KMS-11 (cell line): ENCODE measurements around the gene HSD17B2.

Experiments
- H2AFZ ChIP-seq: fragments of 200-600 bp; sonication (generic); 2 replicates; pipeline ENCODE4 v1.6.1; 2016; ENCODE audit warnings: antibody characterized with exemption, mixed run types, low read depth
- H3K27ac ChIP-seq: fragments of 200-600 bp; sonication (generic); 2 replicates; pipeline ENCODE4 v1.6.1; 2016; ENCODE audit warnings: mild to moderate bottlenecking, mixed run types
- H3K27me3 ChIP-seq: fragments of 200-600 bp; sonication (generic); 2 replicates; pipeline ENCODE4 v1.6.1; 2017; ENCODE audit warnings: mild to moderate bottlenecking, low read depth, mixed run types, moderate library complexity; ENCODE audit not compliant: insufficient read depth
- H3K36me3 ChIP-seq: fragments of 200-600 bp; sonication (generic); 2 replicates; pipeline ENCODE4 v1.6.1; 2017; ENCODE audit warnings: mild to moderate bottlenecking, mixed run types; ENCODE audit not compliant: insufficient read depth
- H3K4me1 ChIP-seq: fragments of 200-600 bp; sonication (generic); 2 replicates; pipeline ENCODE4 v1.6.1; 2016; ENCODE audit warnings: mild to moderate bottlenecking, low read depth, mixed run types; ENCODE audit not compliant: poor library complexity, severe bottlenecking
- H3K4me2 ChIP-seq: fragments of 200-600 bp; sonication (generic); 2 replicates; pipeline ENCODE4 v1.7.0; 2016; ENCODE audit warnings: mild to moderate bottlenecking, mixed run types
- H3K4me3 ChIP-seq: fragments of 200-600 bp; sonication (generic); IDR thresholded peaks from 2 replicates; pipeline ENCODE4 v1.6.1; 2017; ENCODE audit warnings: low read depth, low read length, mixed read lengths; ENCODE audit not compliant: insufficient read depth
- H3K79me2 ChIP-seq: fragments of 200-600 bp; sonication (generic); 2 replicates; pipeline ENCODE4 v1.6.1; 2016; ENCODE audit warnings: low read depth, mixed run types; ENCODE audit not compliant: insufficient read depth
- H3K9ac ChIP-seq: fragments of 200-600 bp; sonication (generic); 2 replicates; pipeline ENCODE4 v1.6.1; 2016; ENCODE audit warnings: mild to moderate bottlenecking, mixed run types
- H4K20me1 ChIP-seq: fragments of 200-600 bp; sonication (generic); 2 replicates; pipeline ENCODE4 v1.6.1; 2016; ENCODE audit warnings: mild to moderate bottlenecking, mixed run types; ENCODE audit not compliant: insufficient read depth
- CTCF ChIP-seq: fragments of 200-600 bp; sonication (generic); conservative IDR thresholded peaks from 2 replicates; pipeline ENCODE4 v1.6.1; 2017; ENCODE audit warnings: low read depth, mild to moderate bottlenecking, antibody characterized with exemption, low read length, moderate library complexity, mixed read lengths

The HSD17B2 gene

GRCh38 chr16:82013139-82013538, 21.9 kb upstream of the HSD17B2 start:
- Histone ChIP-seq H3K4me1 (peaks cover 6% of the 10 kb centered on the region), H3K79me2 (no peaks in the 10 kb centered on the region; the same call in 1 of the 2 replicates), H3K9ac (no peak overlapping the region), H3K4me2 (no peak overlapping the region), H3K36me3 (no peaks in the 10 kb centered on the region), H3K27ac (no peak overlapping the region), H4K20me1 (no peaks in the 10 kb centered on the region), H3K4me3 (no peak overlapping the region), H2AFZ (no peak overlapping the region), H3K27me3 (no peaks in the 10 kb centered on the region)
- TF ChIP-seq CTCF: no peak

GRCh38 chr16:82016263-82016662, 18.8 kb upstream of the HSD17B2 start:
- Histone ChIP-seq H3K27ac (no peak overlapping the region), H4K20me1 (no peaks in the 10 kb centered on the region), H3K4me1 (no peaks in the 10 kb centered on the region), H3K4me3 (no peak overlapping the region), H3K36me3 (no peaks in the 10 kb centered on the region), H3K4me2 (no peak overlapping the region), H3K27me3 (no peaks in the 10 kb centered on the region), H2AFZ (no peak overlapping the region), H3K79me2 (no peaks in the 10 kb centered on the region), H3K9ac (no peak overlapping the region)
- peak; percentile 55 for TF ChIP-seq CTCF

GRCh38 chr16:82016964-82017363, 18.1 kb upstream of the HSD17B2 start:
- no peak overlapping the region for H3K27ac ChIP-seq
- H3K9ac ChIP-seq: no peak overlapping the region
- no peaks in the 10 kb centered on the region for H3K27me3 ChIP-seq

GRCh38 chr16:82017911-82018568, 17.0 kb upstream of the HSD17B2 start:
- no peak overlapping the region for H3K9ac ChIP-seq
- H4K20me1 ChIP-seq: no peaks in the 10 kb centered on the region
- no peak overlapping the region for H2AFZ ChIP-seq
- H3K79me2 ChIP-seq: no peaks in the 10 kb centered on the region
- H3K36me3 ChIP-seq: no peaks in the 10 kb centered on the region
- no peak overlapping the region for H3K27ac ChIP-seq
- H3K4me1 ChIP-seq: no peaks in the 10 kb centered on the region
- H3K4me2 ChIP-seq: no peak overlapping the region
- no peak overlapping the region for H3K4me3 ChIP-seq
- no peaks in the 10 kb centered on the region for H3K27me3 ChIP-seq
- TF ChIP-seq CTCF: no peak

More at GRCh38 chr16:82016964-82017363, 18.1 kb upstream of the HSD17B2 start:
- no peaks in the 10 kb centered on the region for H4K20me1 ChIP-seq
- no peaks in the 10 kb centered on the region for H3K4me1 ChIP-seq
- no peaks in the 10 kb centered on the region for H3K36me3 ChIP-seq
- no peak for TF ChIP-seq CTCF
- H3K79me2 ChIP-seq: no peaks in the 10 kb centered on the region
- no peak overlapping the region for H3K4me2 ChIP-seq
- H3K4me3 ChIP-seq: no peak overlapping the region
- H2AFZ ChIP-seq: no peak overlapping the region
